Caco-2 (cell line): ENCODE results near the gene PVR. TPM values are rescaled to one million over a fixed set of nuclear protein-coding genes. Genes with fewer than 3 reads are reported as not detected.
"Not testable (repeated sequence)": the region's sequence is repeated elsewhere in the genome, so short reads cannot be mapped to it uniquely, and the experiment has no call there.

Experiments used
- BruUV-seq: library from RNA; stranded (reverse); fragments of 400-500 nt; replicated peaks from 2 replicates; lab custom pipeline; 2021; lab: Mats Ljungman, UMichigan
- CTCF ChIA-PET: fragments of 300-600 bp; sonication (Branson Sonifier 250); formaldehyde crosslinking; loops from one replicate; lab custom pipeline; 2022; ENCODE audit warnings: antibody characterized with exemption; lab: Charles Lee
- POLR2A ChIA-PET: fragments of 300-600 bp; sonication (Branson Sonifier 250); formaldehyde crosslinking; loops from one replicate; lab custom pipeline; 2022; ENCODE audit warnings: antibody characterized with exemption; lab: Charles Lee
- DNase-seq, 2 experiments: peaks; one replicate each; pipeline versions ENCODE4 v3.0.0 to v3.0.0-alpha.2; 2020 to 2022
- H3K27me3 ChIP-seq: replicated peaks from 2 replicates; pipeline ENCODE4 v1.6.0; 2011; ENCODE audit warnings: low read length; ENCODE audit not compliant: control insufficient read depth, insufficient read depth
- H3K36me3 ChIP-seq: 2 replicates; pipeline ENCODE4 v1.5.1; 2011; ENCODE audit warnings: low read length; ENCODE audit not compliant: control insufficient read depth, insufficient read depth
- H3K4me1 ChIP-seq: fragments of 250-450 bp; sonication (Bioruptor Pico); 2 replicates; pipeline ENCODE4 v1.5.1; 2020; ENCODE audit warnings: mild to moderate bottlenecking
- H3K4me3 ChIP-seq: 2 replicates; pipeline ENCODE4 v1.5.1; 2011; ENCODE audit warnings: low read depth, mild to moderate bottlenecking, control low read depth, low read length
- H3K9me3 ChIP-seq: fragments of 250-450 bp; sonication (Bioruptor Pico); 2 replicates; pipeline ENCODE4 v1.5.1; 2020; ENCODE audit warnings: mild to moderate bottlenecking, moderate library complexity
- H3K27ac Mint-ChIP-seq: one replicate; pipeline ENCODE4 v1.8.0; 2022; ENCODE audit warnings: mixed read lengths; ENCODE audit not compliant: unreplicated experiment
- H3K27me3 Mint-ChIP-seq: one replicate; pipeline ENCODE4 v1.8.0; 2022; ENCODE audit warnings: mixed read lengths; ENCODE audit not compliant: insufficient read depth, unreplicated experiment
- H3K36me3 Mint-ChIP-seq: one replicate; pipeline ENCODE4 v1.8.0; 2022; ENCODE audit warnings: mild to moderate bottlenecking, mixed read lengths; ENCODE audit not compliant: insufficient read depth, unreplicated experiment
- H3K4me1 Mint-ChIP-seq: one replicate; pipeline ENCODE4 v1.8.0; 2022; ENCODE audit warnings: low read depth, mixed read lengths; ENCODE audit not compliant: unreplicated experiment
- H3K4me3 Mint-ChIP-seq: one replicate; pipeline ENCODE4 v1.8.0; 2022; ENCODE audit warnings: mild to moderate bottlenecking, moderate library complexity, mixed read lengths; ENCODE audit not compliant: unreplicated experiment
- H3K9me3 Mint-ChIP-seq: one replicate; pipeline ENCODE4 v1.8.0; 2022; ENCODE audit warnings: mixed read lengths; ENCODE audit not compliant: unreplicated experiment
- CTCF ChIP-seq, 2 experiments: fragments of 200-600 bp in 1 of 2; IDR thresholded peaks; 1 replicate in 1 of 2; 2 replicates in 1 of 2; pipeline versions ENCODE4 v1.5.1 to v1.8.0; 2011 to 2022; ENCODE audit warnings: antibody characterized with exemption in 1 of 2, control low read depth in 1 of 2, inconsistent platforms in 1 of 2, low read depth in 1 of 2, low read length in 1 of 2, mild to moderate bottlenecking in 1 of 2, moderate library complexity in 1 of 2; ENCODE audit not compliant: insufficient read depth in 1 of 2, severe bottlenecking in 1 of 2, unreplicated experiment in 1 of 2
- intact Hi-C: fragments of 100-400 bp; cut with micrococcal nuclease; formaldehyde crosslinking; loops from one replicate; pipeline ENCODE4 v1.10.0; 2022; ENCODE audit not compliant: unreplicated experiment
- total RNA-seq: library from RNA; stranded (reverse); gene quantifications from 2 replicates; pipeline ENCODE4 v1.2.3, GENCODE V29; 2022

Gene PVR
- total RNA-seq, 1 experiment from 2014 or later = 86.5 TPM

- Mint-ChIP-seq H3K27ac (no peak overlapping the region), H3K9me3 (no peaks in the 10 kb centered on the region), H3K36me3 (peaks cover 4% of the 10 kb centered on the region), H3K4me1 (peaks cover 5% of the 10 kb centered on the region), H3K27me3 (no peaks in the 10 kb centered on the region), H3K4me3 (no peak overlapping the region)
- Histone ChIP-seq H3K36me3 (no peaks in the 10 kb centered on the region), H3K4me3 (no peak overlapping the region), H3K9me3 (no peaks in the 10 kb centered on the region), H3K27me3 (no peaks in the 10 kb centered on the region), H3K4me1 (no peaks in the 10 kb centered on the region)
- DNase-seq = no peak
- CTCF ChIA-PET = no interaction called here
- TF ChIP-seq CTCF (IDR thresholded peaks at IDR 0.05; ENCODE audit: insufficient read depth in 1 of 2, low read depth in 1 of 2, low read length in 1 of 2, severe bottlenecking in 1 of 2, unreplicated experiment in 1 of 2) = no peak
- intact Hi-C loops = no loop called here
- POLR2A ChIA-PET = no interaction called here
- no TSS peak for BruUV-seq
Measured at GRCh38 chr19:44707794-44708193, 64.1 kb downstream of the PVR start.

- intact Hi-C loops = no loop called here
- DNase-seq = no peak
- no peaks in the 10 kb centered on the region for H3K4me1 ChIP-seq
- no peaks in the 10 kb centered on the region for H3K9me3 ChIP-seq
- no peaks in the 10 kb centered on the region for H3K27me3 ChIP-seq
- H3K4me3 ChIP-seq = no peak overlapping the region
- H3K27me3 Mint-ChIP-seq = no peaks in the 10 kb centered on the region
- no TSS peak for BruUV-seq
- peaks cover 5% of the 10 kb centered on the region for H3K4me1 Mint-ChIP-seq
- POLR2A ChIA-PET = no interaction called here
- TF ChIP-seq CTCF (IDR thresholded peaks at IDR 0.05; ENCODE audit: insufficient read depth in 1 of 2, low read depth in 1 of 2, low read length in 1 of 2, severe bottlenecking in 1 of 2, unreplicated experiment in 1 of 2) = no peak
- no peaks in the 10 kb centered on the region for H3K36me3 ChIP-seq
- no peak overlapping the region for H3K4me3 Mint-ChIP-seq
- CTCF ChIA-PET = no interaction called here
- H3K9me3 Mint-ChIP-seq = no peaks in the 10 kb centered on the region
- peaks cover 7% of the 10 kb centered on the region for H3K36me3 Mint-ChIP-seq
- no peak overlapping the region for H3K27ac Mint-ChIP-seq
Measured at GRCh38 chr19:44708940-44709339, 65.2 kb downstream of the PVR start.

GRCh38 chr19:44709434-44710266, 65.9 kb downstream of the PVR start:
- H3K27me3 Mint-ChIP-seq, H3K4me1 Mint-ChIP-seq, H3K4me3 Mint-ChIP-seq, H3K27me3 ChIP-seq, H3K4me1 ChIP-seq, DNase-seq, H3K9me3 ChIP-seq, BruUV-seq, POLR2A ChIA-PET, CTCF ChIA-PET, H3K9me3 Mint-ChIP-seq, H3K36me3 ChIP-seq, H3K4me3 ChIP-seq, intact Hi-C loops: not testable (repeated sequence)
- Mint-ChIP-seq H3K27ac (peak overlapping the region; percentile 37), H3K36me3 (peaks cover 14% of the 10 kb centered on the region)
